ENCODE results near the gene SLIT3.

- TF ChIP-seq, protein P1, sequence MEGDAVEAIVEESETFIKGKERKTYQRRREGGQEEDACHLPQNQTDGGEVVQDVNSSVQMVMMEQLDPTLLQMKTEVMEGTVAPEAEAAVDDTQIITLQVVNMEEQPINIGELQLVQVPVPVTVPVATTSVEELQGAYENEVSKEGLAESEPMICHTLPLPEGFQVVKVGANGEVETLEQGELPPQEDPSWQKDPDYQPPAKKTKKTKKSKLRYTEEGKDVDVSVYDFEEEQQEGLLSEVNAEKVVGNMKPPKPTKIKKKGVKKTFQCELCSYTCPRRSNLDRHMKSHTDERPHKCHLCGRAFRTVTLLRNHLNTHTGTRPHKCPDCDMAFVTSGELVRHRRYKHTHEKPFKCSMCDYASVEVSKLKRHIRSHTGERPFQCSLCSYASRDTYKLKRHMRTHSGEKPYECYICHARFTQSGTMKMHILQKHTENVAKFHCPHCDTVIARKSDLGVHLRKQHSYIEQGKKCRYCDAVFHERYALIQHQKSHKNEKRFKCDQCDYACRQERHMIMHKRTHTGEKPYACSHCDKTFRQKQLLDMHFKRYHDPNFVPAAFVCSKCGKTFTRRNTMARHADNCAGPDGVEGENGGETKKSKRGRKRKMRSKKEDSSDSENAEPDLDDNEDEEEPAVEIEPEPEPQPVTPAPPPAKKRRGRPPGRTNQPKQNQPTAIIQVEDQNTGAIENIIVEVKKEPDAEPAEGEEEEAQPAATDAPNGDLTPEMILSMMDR (IDR thresholded peaks at IDR 0.05) = no peak
- TF ChIP-seq POLR2AphosphoS5 (IDR thresholded peaks at IDR 0.05) (no peak), EP300 (IDR thresholded peaks at IDR 0.05) (no peak), POLR2A (IDR thresholded peaks at IDR 0.05) (no peak)
Measured at GRCh38 chr5:168696611-168697010, 604.3 kb downstream of the SLIT3 start.

Data from suprapubic skin (tissue), 4 donors.